Measurements from ENCODE around the gene CUBN.

CUBN gene

DNA sequence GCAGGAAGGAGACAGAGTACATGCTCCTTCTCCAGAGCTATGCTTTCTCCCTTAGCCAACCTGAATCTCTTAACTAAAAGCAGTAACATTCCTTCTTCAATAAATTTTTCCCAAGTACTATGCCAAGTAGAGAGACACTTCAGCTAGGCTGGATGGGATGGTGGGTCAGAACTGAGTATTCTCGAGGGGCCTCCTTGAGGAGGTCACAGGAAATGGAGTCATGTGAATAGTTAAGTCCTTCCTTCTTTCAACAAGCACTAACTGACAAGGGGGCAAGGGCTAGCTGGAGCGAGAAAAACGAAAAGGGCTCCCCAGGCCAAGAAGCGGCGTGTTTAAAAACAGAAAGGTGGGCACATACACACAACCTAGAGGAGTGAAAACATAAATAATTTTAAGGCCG lies 317.8 kb downstream of the CUBN start:
- DNase-seq, result no peak

DNA sequence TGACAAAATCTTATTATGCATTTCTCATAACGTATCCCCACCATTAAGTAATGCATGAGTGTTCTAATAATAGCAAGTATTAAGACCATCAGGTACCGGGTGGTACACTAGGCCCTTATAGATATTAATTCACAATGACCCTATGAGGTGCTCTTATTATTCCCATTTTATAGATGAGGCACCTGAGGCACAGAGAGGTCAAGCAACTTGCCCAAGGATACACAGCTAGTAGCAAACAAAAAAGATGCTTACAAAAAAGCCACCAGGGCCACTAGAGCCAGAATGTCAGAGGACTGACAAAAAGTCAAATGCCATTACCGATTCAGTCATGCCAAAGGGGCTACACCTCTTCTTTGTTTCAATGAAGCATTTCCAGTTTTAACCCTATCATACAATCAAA lies 318.3 kb downstream of the CUBN start:
- DNase-seq, result no peak

DNA sequence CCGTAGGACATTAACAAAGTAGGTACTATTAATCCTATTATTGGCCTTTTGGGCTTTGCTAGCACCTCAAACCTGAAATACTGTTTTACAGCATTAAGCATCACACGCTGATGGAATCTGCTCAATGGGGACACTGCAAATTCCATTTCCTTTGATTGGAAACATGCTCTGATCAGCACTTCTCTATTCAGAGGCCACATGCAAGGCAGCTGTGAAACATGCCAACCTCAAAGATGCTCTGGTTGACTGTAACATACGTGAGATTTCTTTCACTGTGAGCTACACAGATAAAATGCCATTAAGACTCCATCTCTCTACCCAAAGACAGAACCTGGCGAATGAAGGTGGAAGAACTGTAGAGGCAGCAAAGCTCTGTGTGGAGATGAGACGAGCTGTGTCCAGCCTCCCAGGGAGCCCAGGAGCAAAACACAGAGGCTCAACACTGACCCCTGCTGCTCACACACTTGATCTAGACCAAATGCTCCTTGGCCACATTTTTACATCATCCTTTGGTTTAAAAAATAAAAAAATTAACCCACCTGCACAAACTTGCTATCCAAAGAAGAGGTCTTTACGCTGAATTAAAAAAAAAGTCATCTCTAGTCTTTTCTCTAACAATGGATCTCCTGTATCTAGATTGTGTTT lies 320.4 kb downstream of the CUBN start:
- DNase-seq, result no peak

DNA sequence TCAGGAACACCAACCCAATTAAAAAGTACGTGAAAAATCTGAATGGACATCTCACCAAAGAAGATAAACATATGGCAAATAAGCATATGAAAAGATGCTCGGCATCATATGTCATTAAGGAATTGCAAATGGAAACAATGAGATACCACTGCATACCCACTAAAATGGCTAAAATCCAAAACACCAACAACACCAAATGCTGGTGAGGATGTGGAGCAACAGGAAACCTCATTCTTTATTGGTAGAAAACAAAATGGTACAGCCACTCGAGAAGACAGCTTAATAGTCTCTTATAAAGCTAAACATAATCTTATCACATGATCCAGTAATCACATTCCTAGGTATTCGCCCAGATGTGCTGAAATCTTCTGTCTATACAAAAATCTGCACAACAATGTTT lies 325.5 kb downstream of the CUBN start:
- DNase-seq, result no peak

DNA sequence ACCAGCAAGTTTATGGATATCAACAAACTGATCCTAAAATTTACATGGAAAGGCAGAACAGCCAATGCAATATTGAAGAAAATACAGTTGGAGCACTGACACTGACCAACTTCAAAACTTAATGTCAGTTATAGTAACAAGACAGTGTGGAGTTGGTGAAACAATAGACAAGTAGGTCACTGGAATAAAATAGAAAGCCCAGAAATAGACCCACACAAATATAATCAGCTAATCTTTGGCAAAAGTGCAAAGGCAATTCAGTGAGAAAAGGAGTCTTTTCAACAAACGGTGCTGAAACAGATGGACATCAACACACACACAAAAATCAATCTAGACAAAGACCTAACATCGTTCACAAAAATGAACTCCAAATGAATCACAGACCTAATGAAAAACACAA lies 326.1 kb downstream of the CUBN start:
- DNase-seq, result no peak

DNA sequence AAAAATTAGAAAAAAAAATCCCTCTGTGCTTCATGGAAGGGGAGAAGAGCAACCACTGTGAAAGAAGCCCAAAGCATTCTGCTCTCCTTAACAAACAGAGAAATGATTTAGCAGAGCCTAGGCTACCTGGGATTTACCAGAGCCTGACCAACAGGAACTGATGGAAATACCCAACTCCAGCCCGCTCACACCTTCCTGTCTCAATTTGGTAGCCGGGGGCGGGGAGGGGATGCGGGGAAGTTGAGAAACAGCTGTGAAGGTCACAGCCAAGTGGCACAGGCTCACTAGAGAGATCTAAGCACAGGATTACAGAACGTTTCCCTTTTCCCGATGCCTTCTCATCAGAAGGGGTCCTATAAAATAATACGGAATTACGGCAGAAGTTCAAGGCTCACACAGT lies 330.0 kb downstream of the CUBN start:
- DNase-seq, result no peak

DNA sequence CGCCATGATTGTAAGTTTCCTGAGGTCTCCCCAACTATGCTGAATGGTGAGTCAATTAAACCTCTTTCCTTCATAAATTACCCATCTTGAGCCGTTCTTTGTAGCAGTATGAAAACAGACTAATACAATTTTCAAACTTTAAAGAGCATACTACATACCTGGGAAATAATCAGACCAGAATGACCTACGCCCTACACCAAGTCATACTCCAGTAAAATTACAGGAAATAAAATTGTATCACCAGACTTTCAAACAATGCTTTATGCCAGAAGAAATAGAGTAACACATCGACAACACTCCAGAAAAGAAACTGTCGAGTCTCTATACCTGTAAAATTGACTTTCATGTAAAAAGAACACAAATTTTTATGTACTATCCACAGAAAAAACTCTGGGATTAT lies 331.0 kb downstream of the CUBN start:
- no peak for DNase-seq

DNA sequence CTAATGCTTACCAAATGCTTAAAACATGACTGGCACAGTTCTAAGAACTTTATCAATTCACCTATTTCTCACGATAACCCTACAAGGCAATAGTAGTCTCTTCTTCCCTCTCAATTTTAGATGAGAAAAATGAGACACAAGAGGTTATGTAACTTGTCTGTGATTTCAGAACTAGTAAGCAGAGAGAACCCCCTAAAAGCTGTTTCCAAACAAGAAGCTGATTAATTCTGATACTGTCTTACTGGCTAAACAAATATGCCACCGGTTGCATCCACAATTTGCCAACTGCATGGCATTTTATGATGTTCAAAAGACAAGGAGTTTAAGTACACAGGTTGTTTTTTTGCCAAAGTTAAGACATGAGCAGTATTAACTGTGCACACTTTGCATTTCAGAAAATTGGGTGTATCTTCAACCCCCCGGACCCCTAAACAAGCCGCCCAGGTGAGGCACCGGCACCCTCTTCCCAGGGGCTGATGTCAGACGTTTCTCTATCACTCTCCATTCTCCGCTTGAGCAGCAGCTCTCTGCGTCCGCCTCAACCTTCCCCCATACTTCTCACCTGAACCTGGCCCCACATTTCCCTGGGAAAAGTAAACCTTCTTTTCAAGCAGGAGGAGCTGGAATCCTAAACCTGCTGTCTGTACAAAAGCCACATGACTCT lies 334.1 kb downstream of the CUBN start:
- no peak for DNase-seq

DNA sequence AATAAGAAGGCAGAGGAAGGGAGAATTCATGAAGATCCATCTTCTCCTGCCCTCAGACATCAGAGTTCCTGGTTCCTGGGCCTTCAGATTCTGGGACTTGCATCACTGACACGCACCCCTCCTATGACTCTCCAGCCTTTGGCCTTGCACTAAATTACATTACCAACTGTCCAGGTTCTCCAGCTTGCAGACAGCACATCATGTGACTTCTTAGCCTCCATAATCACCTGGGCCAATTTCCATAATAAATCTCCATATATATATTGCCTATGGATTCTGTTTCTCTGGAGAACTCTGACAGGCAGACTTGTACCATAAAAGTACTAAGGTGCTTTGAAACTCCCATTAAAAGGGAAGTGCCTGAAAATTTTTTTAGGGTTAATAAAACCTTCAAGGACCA lies 335.6 kb downstream of the CUBN start:
- DNase-seq, result no peak

DNA sequence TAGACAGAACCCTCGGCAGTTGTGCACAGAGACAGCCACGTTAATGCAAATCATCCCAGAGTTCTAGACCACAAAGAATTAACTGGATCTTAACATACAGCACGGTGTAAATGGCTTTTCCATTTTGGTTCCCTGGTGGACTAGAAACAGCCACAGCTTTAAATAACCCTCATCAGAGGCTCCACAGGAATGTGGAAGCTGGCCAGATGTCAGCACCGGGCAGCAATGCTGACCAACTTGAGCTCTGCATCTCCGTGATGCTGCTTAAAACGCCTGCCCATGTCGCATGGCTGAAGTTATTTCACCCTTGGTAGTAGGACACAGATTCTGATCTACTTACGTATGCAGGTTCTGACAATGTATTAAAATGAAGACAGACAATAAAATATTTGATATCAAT lies 336.9 kb downstream of the CUBN start:
- DNase-seq, result no peak

DNA sequence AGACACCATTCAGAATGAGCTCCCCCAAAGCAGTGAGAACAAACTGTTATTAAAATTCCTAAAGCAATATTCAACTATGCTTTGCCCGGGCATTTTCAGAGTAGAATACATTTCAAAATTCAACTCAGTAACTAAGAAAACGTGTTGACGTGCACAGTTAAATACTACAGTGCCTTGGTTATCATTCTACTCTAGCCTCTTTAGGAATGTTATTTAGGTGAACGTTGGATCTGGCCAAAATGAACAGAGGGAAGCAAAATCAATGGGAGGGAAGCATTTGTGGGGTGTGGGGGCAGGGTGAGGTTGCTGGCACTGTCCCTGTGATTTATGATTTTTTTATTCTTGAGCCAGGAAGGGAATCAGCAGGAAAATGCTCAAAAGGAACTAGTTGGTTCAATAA lies 339.8 kb downstream of the CUBN start:
- no peak for DNase-seq

DNA sequence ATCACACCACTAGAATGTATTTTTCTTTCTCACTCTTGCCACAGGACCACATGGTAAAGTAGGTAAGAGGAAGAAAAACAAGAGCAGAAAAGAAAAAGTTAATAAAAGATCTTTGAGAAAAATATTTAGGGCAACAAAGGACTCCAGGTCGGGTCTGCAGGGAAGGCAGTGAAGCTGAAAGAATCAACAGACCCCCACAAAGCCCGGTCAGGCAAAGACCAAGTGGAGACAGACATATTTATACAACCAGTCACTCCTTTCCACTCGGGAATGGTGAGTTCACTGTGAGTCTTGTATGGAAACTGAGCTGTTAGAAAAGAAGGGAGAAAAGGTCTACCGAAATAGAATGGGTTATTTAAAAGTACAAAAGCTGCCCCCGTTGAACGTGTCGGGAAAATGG lies 340.4 kb downstream of the CUBN start:
- no peak for DNase-seq

DNA sequence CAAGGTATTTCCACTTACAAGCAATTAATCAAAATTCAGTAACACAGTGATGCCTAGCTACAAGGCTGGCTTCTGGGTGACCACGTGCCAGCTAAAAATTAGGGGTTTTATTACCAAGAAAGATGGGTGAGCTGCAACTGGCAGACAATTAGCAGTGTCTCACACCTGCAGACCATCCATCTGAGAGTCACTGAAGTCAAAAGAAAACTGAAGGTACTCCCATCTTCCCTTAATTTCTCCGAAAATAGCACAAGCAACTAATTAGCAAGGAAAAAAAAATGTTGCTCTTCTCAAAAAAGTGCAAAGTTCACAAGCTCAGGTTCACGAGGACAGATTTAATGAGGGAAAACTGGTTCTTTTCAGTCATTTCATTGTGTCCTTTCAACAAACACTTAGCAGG lies 340.8 kb downstream of the CUBN start:
- DNase-seq, result no peak

DNA sequence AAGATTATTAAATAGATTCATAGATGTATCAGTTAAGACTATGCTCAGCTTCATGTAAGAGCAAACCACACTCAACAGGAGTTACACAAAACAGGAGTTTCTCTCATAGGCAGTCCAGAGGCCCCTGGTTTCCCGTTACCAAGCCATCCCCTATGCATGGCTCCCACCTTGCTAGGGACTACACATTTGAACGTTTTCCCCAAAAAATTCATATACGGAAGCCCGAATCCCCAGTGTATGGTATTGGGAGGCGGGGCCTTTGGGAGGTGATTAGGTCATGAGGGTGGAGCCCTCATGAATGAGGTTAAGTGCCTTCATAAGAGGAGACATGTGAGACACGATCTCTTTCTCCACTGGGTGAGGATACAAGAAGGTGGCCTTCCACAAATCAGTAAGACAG lies 341.5 kb downstream of the CUBN start:
- no peak for DNase-seq

DNA sequence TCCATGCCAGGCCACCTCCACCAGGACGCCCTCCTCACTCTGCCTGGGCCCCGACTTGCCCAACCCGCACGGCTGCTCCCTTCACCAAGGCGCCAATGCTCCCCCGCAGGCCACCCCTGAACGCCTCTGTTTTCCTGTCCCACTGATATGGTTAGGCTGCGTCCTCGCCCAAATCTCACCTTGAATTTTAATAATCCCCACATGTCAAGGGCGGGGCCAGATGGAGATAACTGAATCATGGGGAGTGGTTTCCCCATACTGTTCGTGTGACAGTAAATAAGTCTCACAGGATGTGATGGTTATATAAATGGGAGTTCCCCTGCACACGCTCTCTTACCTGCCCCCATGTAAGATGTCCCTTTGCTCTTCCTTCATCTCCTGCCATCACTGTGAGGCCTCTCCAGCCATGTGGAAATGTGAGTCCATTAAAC lies 342.2 kb downstream of the CUBN start:
- no peak for DNase-seq

DNA sequence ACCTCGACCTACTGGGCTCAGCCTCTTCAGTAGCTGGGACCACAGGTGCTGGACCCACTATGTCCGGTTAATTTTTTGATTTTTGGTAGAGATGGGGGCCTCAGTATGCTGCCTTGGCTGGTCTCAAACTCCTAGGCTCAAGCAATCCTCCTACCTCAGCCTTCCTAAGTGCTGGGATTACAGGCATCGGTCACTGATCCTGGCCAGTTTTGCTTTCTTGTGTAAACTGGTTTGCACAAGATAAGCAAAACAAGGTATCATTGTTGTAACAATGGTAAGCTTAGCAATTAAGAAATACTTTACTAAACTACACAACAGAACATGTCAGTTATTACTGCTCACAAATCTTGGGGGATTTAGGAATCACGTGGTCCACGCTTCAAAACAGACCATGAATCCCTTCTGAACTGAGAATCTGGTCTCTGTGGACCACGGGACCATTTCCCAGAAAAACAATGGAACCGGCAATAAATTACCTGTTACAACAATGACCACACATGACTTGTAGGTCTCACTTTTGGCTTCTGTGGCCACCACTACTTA lies 349.2 kb downstream of the CUBN start:
- no peak for DNase-seq

DNA sequence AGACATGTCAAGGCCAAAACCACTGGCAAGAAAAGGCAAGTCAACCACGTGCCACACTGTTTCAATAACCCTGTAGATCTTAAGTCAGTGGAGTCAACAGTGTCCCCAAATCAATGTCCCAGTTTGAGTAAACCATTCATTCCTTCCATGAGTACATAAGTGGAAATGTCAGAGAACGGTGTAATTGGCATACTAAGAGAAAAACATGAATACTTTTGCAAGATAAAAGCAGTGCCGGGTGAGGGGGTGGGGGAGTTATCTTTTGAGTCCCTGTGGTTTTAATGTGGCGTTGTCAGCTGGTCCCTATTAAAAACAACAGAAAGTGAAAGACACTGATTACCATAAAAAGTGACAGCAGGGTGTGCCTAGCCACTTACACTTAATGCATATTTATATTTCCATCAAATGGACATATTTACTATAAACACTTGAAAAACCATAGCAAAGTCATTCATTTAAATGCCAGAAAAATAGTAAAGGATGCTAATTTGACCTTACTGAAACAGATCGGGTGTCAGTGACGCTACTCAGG lies 350.2 kb downstream of the CUBN start:
- DNase-seq, result no peak

DNA sequence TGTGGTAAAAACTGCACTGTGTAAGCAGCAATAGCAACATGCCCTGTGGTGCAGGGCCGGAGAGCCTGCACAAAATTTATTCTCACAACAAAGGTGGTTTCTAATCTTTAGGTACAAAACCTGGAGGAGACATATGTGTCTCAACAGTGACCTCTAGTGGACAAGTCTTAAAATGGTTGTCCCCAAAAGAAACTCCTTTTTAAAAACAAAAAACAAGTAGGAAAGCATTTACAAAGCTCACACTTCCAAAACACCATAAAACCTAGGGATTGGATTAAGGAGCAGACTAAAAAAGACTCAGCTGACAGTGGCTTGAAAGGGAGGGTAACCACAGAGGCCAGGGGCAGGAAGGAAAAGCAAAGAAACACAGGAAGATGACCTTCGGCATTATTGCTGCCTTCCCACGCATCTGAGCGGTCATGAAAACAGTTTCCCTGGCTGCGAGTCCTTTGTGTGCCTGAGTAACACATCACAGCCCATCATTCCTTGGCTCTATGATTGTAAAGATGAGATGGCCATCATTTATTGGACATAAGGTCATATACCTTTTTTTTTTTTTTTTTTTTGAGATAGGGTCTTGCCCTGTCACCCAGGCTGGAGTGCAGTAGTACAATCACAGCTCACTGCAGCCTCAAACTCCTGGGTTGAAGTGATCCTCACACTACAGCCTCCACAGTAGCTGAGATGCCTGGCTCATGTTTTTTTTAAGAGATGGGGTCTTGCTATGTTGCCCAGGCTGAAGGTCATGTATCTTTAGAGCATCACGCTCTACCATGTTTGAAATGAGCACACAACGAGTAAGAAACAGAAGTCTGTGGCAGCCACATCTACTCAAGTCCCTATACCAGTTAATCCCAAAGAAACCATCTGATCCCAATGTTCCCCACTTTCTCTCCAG lies 351.9 kb downstream of the CUBN start:
- peak; percentile 40 for DNase-seq

DNA sequence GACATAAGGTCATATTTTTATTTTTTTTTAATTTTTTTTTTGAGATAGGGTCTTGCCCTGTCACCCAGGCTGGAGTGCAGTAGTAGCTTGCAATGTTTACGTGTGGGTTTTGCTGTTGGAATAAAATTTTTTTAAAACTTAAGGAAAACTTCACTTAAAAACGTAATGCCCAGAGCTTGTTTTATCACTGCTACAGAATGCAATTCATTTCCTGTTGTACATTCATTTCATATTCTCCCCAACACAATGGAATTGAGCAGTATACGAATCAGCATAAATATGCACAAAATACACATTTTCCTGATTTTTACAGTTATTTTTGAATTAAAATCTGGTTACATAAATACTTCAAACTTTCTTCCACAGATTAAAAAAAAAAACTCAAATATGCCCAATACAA lies 352.7 kb downstream of the CUBN start:
- DNase-seq, result no peak

Measured in NCI-H2081 treated with DMSO at 0.1 percent for 48 hours (cell line).